ENCODE results near the gene FLYWCH2.

The FLYWCH2 gene

DNA sequence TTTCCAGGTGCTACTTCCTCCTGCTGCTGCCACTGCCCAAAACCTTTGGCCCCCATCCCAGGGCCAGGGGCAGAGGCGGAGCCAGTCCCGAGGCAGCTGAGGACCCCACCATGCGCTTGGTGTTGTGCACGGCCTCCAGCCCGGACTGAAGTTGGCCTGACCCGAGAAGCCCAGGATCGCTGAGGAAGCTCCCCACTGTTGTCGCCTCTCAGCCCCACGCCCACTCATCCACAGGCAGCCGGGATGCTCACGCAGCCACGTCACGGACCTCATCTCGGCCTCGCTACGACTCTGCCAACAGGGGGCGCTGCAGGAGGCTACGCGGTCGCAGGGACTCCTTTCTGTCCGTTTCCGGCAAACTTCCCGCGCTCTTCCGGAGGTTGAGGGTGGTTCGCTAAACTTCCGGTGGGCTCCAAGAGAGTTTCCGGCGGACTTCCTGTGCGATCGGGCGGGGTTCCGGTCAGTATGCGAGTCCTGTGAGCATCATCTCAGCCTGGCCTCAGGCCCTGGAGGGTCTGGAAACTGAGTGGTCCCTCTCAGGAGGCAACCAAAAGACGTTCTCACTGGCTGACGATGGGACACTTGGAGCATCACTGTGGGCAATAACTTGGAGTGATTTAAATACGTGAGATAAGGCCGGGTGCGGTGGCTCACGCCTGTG, 40.5 kb upstream of the FLYWCH2 start:
- peak; percentile 63; the same call in 1 of the 2 replicates for TF ChIP-seq FOXM1 (IDR thresholded peaks at IDR 0.05; ENCODE audit: borderline replicate concordance)
- TF ChIP-seq SP1 (IDR thresholded peaks at IDR 0.05): no peak
- no peak for TF ChIP-seq NFRKB (IDR thresholded peaks at IDR 0.05)
- TF ChIP-seq SUZ12 (IDR thresholded peaks at IDR 0.05): no peak
- TF ChIP-seq FOXA1 (IDR thresholded peaks at IDR 0.05): no peak
- no peak for TF ChIP-seq FOXK2 (IDR thresholded peaks at IDR 0.05)
- TF ChIP-seq, protein P1, sequence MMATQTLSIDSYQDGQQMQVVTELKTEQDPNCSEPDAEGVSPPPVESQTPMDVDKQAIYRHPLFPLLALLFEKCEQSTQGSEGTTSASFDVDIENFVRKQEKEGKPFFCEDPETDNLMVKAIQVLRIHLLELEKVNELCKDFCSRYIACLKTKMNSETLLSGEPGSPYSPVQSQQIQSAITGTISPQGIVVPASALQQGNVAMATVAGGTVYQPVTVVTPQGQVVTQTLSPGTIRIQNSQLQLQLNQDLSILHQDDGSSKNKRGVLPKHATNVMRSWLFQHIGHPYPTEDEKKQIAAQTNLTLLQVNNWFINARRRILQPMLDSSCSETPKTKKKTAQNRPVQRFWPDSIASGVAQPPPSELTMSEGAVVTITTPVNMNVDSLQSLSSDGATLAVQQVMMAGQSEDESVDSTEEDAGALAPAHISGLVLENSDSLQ (IDR thresholded peaks at IDR 0.05): peak; percentile 78
- TF ChIP-seq TARDBP (IDR thresholded peaks at IDR 0.05): peak; percentile 88
- peak; percentile 80 for TF ChIP-seq ELF4 (IDR thresholded peaks at IDR 0.05)
- no peak for TF ChIP-seq BHLHE40 (IDR thresholded peaks at IDR 0.05; ENCODE audit: borderline replicate concordance)
- TF ChIP-seq LEF1 (IDR thresholded peaks at IDR 0.05; ENCODE audit: borderline replicate concordance): no peak
- no peak for TF ChIP-seq ZNF384 (IDR thresholded peaks at IDR 0.05)
- TF ChIP-seq L3MBTL2 (conservative IDR thresholded peaks at IDR 0.05): peak; percentile 94
- no peak for TF ChIP-seq HDGF (IDR thresholded peaks at IDR 0.05; ENCODE audit: borderline replicate concordance)
- peak; percentile 67 for TF ChIP-seq ARNT (IDR thresholded peaks at IDR 0.05)
- peak; percentile 84; the same call in 1 of the 2 replicates for TF ChIP-seq CTBP1 (IDR thresholded peaks at IDR 0.05; ENCODE audit: borderline replicate concordance)
- ChIA-PET CTCF (interaction anchor here (0.6 kb wide), 2 partner anchors 47 to 74 kb away, joined by 3 to 4 read pairs; no protein-coding TSS in a partner anchor), POLR2A (interaction anchor here (0.6 to 2.0 kb wide), 2 partner anchors 26 to 64 kb away, joined by 3 to 8 read pairs; no protein-coding TSS in a partner anchor)
- DNase-seq (ENCODE audit: extremely low spot score): peak; percentile 96

DNA sequence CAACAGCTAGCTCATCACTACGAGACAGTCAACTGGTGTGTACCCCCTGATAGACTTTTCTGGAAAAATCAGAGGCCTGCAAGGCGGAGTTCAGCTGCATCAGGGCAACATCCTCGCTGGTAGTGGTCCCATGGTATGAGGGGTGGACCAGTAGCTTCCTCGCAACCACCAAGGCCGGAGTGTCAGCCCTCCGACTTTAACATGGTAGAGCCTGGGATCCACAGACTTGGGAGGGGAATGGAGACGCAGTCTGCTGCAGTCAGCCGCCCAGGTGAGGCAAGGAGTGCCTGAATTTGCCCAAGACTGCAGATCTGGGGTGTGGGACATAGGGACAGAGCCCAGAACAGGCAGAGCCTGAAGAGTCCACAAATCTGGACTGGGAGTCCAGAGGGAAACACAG, 39.5 kb upstream of the FLYWCH2 start:
- ChIA-PET POLR2A (interaction anchor here (1.1 to 2.0 kb wide), 2 partner anchors 25 to 68 kb away, joined by 3 to 8 read pairs; partner anchors contain the start of gene FLYWCH1), CTCF (interaction anchor here (1.2 kb wide), 1 partner anchor 21 kb away, joined by 4 read pairs; no protein-coding TSS in a partner anchor)

DNA sequence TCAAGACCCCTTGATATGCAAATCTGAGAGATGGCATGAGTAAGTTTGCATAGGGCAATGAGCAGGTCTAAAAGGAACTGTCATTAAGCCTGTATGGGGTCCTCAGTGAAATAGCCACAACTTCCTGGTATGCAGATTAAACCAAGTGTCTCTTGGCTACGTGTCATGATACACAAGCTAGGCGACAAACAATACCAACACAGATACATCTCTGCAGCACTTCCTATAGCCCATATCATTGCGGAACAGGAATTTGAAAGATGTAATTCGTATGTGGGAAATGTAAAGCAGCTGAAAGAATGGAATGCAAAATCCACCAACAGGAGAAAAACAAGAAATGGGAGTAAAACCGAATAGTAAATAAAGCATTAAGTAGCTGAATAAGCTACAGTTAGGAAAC, 37.9 kb upstream of the FLYWCH2 start:
- ChIA-PET CTCF (interaction anchor here (0.6 kb wide), 1 partner anchor 131 kb away, joined by 3 read pairs; no protein-coding TSS in a partner anchor), POLR2A (interaction anchor here (0.8 to 2.6 kb wide), 2 partner anchors 23 to 66 kb away, joined by 3 to 14 read pairs; no protein-coding TSS in a partner anchor)
- DNase-seq (ENCODE audit: extremely low spot score): no peak
- TF ChIP-seq, protein P1 (IDR thresholded peaks at IDR 0.05): no peak
- TF ChIP-seq TARDBP (IDR thresholded peaks at IDR 0.05) (no peak), L3MBTL2 (conservative IDR thresholded peaks at IDR 0.05) (no peak)

More for the DNA sequence above, 39.5 kb upstream of the FLYWCH2 start:
- DNase-seq (ENCODE audit: extremely low spot score): no peak
- TF ChIP-seq ARNT (IDR thresholded peaks at IDR 0.05): no peak
- TF ChIP-seq FOXM1 (IDR thresholded peaks at IDR 0.05; ENCODE audit: borderline replicate concordance): no peak
- TF ChIP-seq ELF4 (IDR thresholded peaks at IDR 0.05): no peak
- TF ChIP-seq SP1 (IDR thresholded peaks at IDR 0.05): no peak
- TF ChIP-seq, protein P1 (IDR thresholded peaks at IDR 0.05): no peak
- TF ChIP-seq FOXA1 (IDR thresholded peaks at IDR 0.05): no peak
- TF ChIP-seq HDGF (IDR thresholded peaks at IDR 0.05; ENCODE audit: borderline replicate concordance): no peak
- TF ChIP-seq FOXK2 (IDR thresholded peaks at IDR 0.05): no peak
- no peak for TF ChIP-seq NFRKB (IDR thresholded peaks at IDR 0.05)

DNA sequence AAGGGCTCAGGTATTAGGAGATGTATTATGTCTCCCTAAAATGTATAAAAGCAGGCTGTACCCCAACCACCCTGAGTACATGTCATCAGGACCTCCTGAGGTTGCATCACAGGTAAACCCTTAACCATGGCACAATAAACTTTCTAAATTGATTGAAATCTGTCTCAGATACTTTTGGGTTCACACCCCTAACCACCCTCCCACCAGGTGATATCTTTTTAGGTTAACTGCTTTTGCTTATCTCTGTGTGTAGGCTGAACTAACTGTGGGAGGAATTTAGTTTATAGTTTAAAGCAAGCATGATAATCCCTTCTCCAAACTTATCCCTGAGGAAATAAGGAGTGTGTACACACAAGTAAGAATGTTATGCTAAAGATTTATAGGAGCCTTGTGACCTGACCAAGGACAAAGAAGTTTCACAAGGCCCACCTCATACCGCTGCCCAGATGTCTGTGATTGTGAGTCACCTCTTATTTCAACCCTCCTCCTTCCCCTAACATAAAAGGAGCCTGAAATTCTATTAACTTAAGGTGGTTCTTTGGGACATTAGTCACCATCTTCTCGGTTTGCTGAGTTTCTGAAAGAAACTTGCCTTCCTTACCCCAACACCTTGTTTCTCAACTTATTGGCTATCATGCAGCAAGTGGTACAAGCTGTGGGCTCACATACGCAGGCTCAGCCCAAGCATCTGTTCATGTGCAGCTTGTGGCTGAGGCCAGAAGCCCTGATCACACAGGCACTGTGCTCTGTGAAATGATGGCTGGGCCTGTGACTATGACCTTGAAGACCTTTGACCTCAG, 36.3 kb upstream of the FLYWCH2 start:
- no peak for DNase-seq (ENCODE audit: extremely low spot score)
- ChIA-PET POLR2A (interaction anchor here (2.6 kb wide), 1 partner anchor 22 kb away, joined by 14 read pairs; no protein-coding TSS in a partner anchor), CTCF (no interaction called here)
- TF ChIP-seq SP1 (IDR thresholded peaks at IDR 0.05): no peak
- no peak for TF ChIP-seq HDGF (IDR thresholded peaks at IDR 0.05; ENCODE audit: borderline replicate concordance)
- TF ChIP-seq ARNT (IDR thresholded peaks at IDR 0.05): no peak
- TF ChIP-seq ELF4 (IDR thresholded peaks at IDR 0.05): no peak
- TF ChIP-seq, protein P1 (IDR thresholded peaks at IDR 0.05): no peak
- no peak for TF ChIP-seq SUZ12 (IDR thresholded peaks at IDR 0.05)
- no peak for TF ChIP-seq FOXK2 (IDR thresholded peaks at IDR 0.05)
- TF ChIP-seq NFRKB (IDR thresholded peaks at IDR 0.05): no peak
- TF ChIP-seq LEF1 (IDR thresholded peaks at IDR 0.05; ENCODE audit: borderline replicate concordance): no peak
- TF ChIP-seq L3MBTL2 (conservative IDR thresholded peaks at IDR 0.05): no peak
- TF ChIP-seq TARDBP (IDR thresholded peaks at IDR 0.05): no peak
- no peak for TF ChIP-seq BHLHE40 (IDR thresholded peaks at IDR 0.05; ENCODE audit: borderline replicate concordance)
- TF ChIP-seq FOXM1 (IDR thresholded peaks at IDR 0.05; ENCODE audit: borderline replicate concordance): no peak
- no peak for TF ChIP-seq CTBP1 (IDR thresholded peaks at IDR 0.05; ENCODE audit: borderline replicate concordance)

All from HEK293T (cell line).